HepG2 (cell line): ENCODE results near the gene MAFB. TPM values are rescaled to one million over a fixed set of nuclear protein-coding genes. Genes with fewer than 3 reads are reported as not detected.
A peak's percentile ranks its signal among the peaks of the same experiment; 100 is the strongest.

ENCODE experiments used
- BCL6 ChIP-seq: IDR thresholded peaks from 2 replicates; pipeline ENCODE4 v1.6.1; 2016; ENCODE audit warnings: missing genetic modification reagents, missing compliant biosample characterization
- CEBPG ChIP-seq: IDR thresholded peaks from 2 replicates; pipeline ENCODE4 v1.6.1; 2016
- EHMT2 ChIP-seq: fragments of 200-600 bp; sonication (generic); IDR thresholded peaks from 2 replicates; pipeline ENCODE4 v1.7.0; 2017; ENCODE audit warnings: antibody characterized with exemption, low read depth, low read length, borderline replicate concordance
- FOXJ3 ChIP-seq: sonication (generic); formaldehyde crosslinking; IDR thresholded peaks from 2 replicates; pipeline ENCODE4 v1.4.0; 2020; ENCODE audit warnings: missing genetic modification reagents, mild to moderate bottlenecking, borderline replicate concordance
- GPBP1L1 ChIP-seq: sonication (generic); formaldehyde crosslinking; IDR thresholded peaks from 2 replicates; pipeline ENCODE4 v1.5.0; 2020; ENCODE audit warnings: mild to moderate bottlenecking, missing genetic modification reagents
- KLF6 ChIP-seq: IDR thresholded peaks from 2 replicates; pipeline ENCODE4 v1.8.0; 2016; ENCODE audit warnings: missing biosample characterization, missing genetic modification reagents
- MEIS2 ChIP-seq: sonication (generic); formaldehyde crosslinking; IDR thresholded peaks from 2 replicates; pipeline ENCODE4 v1.9.0; 2021; ENCODE audit warnings: mild to moderate bottlenecking, missing genetic modification reagents
- MTF2 ChIP-seq: sonication (generic); formaldehyde crosslinking; IDR thresholded peaks from 2 replicates; pipeline ENCODE4 v1.5.0; 2020; ENCODE audit warnings: missing genetic modification reagents, borderline replicate concordance
- NFATC3 ChIP-seq: sonication (generic); formaldehyde crosslinking; IDR thresholded peaks from 2 replicates; pipeline ENCODE4 v1.5.1; 2020; ENCODE audit warnings: mild to moderate bottlenecking, missing genetic modification reagents
- NFKB2 ChIP-seq: sonication (generic); formaldehyde crosslinking; IDR thresholded peaks from 2 replicates; pipeline ENCODE4 v1.4.0; 2020; ENCODE audit warnings: missing genetic modification reagents, borderline replicate concordance
- RFX1 ChIP-seq: fragments of 450-650 bp; IDR thresholded peaks from 2 replicates; pipeline ENCODE4 v1.6.1; 2017
- RFXANK ChIP-seq: IDR thresholded peaks from 2 replicates; pipeline ENCODE4 v1.6.1; 2016
- TAF15 ChIP-seq: fragments of 200-400 bp; formaldehyde crosslinking; IDR thresholded peaks from one replicate; pipeline ENCODE4 v1.6.1; 2018; ENCODE audit warnings: mild to moderate bottlenecking, low read depth, low read length; ENCODE audit not compliant: poor library complexity, severe bottlenecking
- THAP9 ChIP-seq: sonication (generic); formaldehyde crosslinking; IDR thresholded peaks from 2 replicates; pipeline ENCODE4; 2020; ENCODE audit warnings: missing genetic modification reagents, mild to moderate bottlenecking, borderline replicate concordance
- ZBTB42 ChIP-seq: sonication (generic); formaldehyde crosslinking; IDR thresholded peaks from 2 replicates; pipeline ENCODE4 v1.5.0; 2020; ENCODE audit warnings: mild to moderate bottlenecking, missing genetic modification reagents
- ZNF10 ChIP-seq: sonication (generic); formaldehyde crosslinking; IDR thresholded peaks from 2 replicates; pipeline ENCODE4 v1.4.0; 2020; ENCODE audit warnings: mild to moderate bottlenecking, low read depth, missing genetic modification reagents, borderline replicate concordance
- ZNF549 ChIP-seq: sonication (generic); formaldehyde crosslinking; IDR thresholded peaks from 2 replicates; pipeline ENCODE4 v1.5.0; 2020; ENCODE audit warnings: missing genetic modification reagents
- ZNF597 ChIP-seq: sonication (generic); formaldehyde crosslinking; IDR thresholded peaks from 2 replicates; pipeline ENCODE4 v1.5.0; 2020; ENCODE audit warnings: missing genetic modification reagents
- ZNF737 ChIP-seq: sonication (generic); formaldehyde crosslinking; IDR thresholded peaks from 2 replicates; pipeline ENCODE4 v1.5.0; 2020; ENCODE audit warnings: missing genetic modification reagents, mild to moderate bottlenecking, borderline replicate concordance
- ZNF800 ChIP-seq: sonication (generic); formaldehyde crosslinking; IDR thresholded peaks from 2 replicates; pipeline ENCODE4 v1.4.0; 2020; ENCODE audit warnings: missing genetic modification reagents
- ZNF850 ChIP-seq: sonication (generic); formaldehyde crosslinking; conservative IDR thresholded peaks from 2 replicates; pipeline ENCODE4 v1.9.0; 2021; ENCODE audit warnings: mild to moderate bottlenecking, missing genetic modification reagents
- ZSCAN22 ChIP-seq: sonication (generic); formaldehyde crosslinking; IDR thresholded peaks from 2 replicates; pipeline ENCODE4 v1.4.0; 2020; ENCODE audit warnings: mild to moderate bottlenecking, missing genetic modification reagents
- polyA plus RNA-seq, 8 experiments: library from polyadenylated mRNA; depleted of rRNA in 3 of 8; stranded (reverse) in 7 of 8; unstranded in 1 of 8; fragments of >200 nt; fragmentation: Illumina TruSeq in 4 of 8; extraction: Trizol in 4 of 8; gene quantifications; 2 replicates each; pipeline versions ENCODE4 v1.2.1 to v1.2.3, GENCODE V29; 2011 to 2016; ENCODE audit warnings: low read depth in 4 of 8, missing spikeins in 1 of 8, mixed read lengths in 1 of 8; ENCODE audit not compliant: insufficient read depth in 1 of 8
- total RNA-seq, 5 experiments: library from RNA; depleted of rRNA; stranded (reverse); fragments of >200 nt; fragmentation: Illumina TruSeq; extraction: Trizol; gene quantifications; 2 replicates each; pipeline ENCODE4 v1.2.3, GENCODE V29; 2016; ENCODE audit warnings: low read depth in 1 of 5

The MAFB gene
- total and polyA plus RNA-seq, 2 of the 13 experiments (the other 11 are each of a cell fraction or from before 2014, with no cell fraction given) = 0.08 to 0.11 TPM

GRCh38 chr20:40668449-40669228, 20.4 kb downstream of the MAFB start (continued):
- TF ChIP-seq TAF15 = no peak
- TF ChIP-seq MEIS2 (CRISPR knock-in tag) = peak; percentile 78; the same call in 1 of the 2 replicates
- TF ChIP-seq KLF6 = no peak
- TF ChIP-seq ZBTB42 (CRISPR knock-in tag) = no peak
- peak; percentile 32; the same call in 1 of the 2 replicates for TF ChIP-seq MTF2 (CRISPR knock-in tag)
- TF ChIP-seq FOXJ3 = peak; percentile 20; the same call in 1 of the 2 replicates
- TF ChIP-seq ZNF850 (CRISPR knock-in tag) = no peak
- TF ChIP-seq ZNF800 (CRISPR knock-in tag) = peak; percentile 78; the same call in 1 of the 2 replicates
- no peak for TF ChIP-seq ZSCAN22
- no peak for TF ChIP-seq ZNF549 (CRISPR knock-in tag)
- TF ChIP-seq RFXANK = 0 out of 2 replicates have a peak, but pooled peaks have one; percentile 40
- peak; percentile 90; the same call in 1 of the 2 replicates for TF ChIP-seq ZNF737 (CRISPR knock-in tag)
- TF ChIP-seq NFKB2 (CRISPR knock-in tag) = peak; percentile 73; the same call in 1 of the 2 replicates
- peak; percentile 55; the same call in 1 of the 2 replicates for TF ChIP-seq THAP9 (CRISPR knock-in tag)
- TF ChIP-seq CEBPG (CRISPR knock-in tag) = no peak
- peak; percentile 60; the same call in 1 of the 2 replicates for TF ChIP-seq BCL6 (CRISPR knock-in tag)
- TF ChIP-seq EHMT2 = no peak; the same call in 1 of the 2 replicates
- TF ChIP-seq ZNF597 (CRISPR knock-in tag) = no peak
- TF ChIP-seq GPBP1L1 (CRISPR knock-in tag) = no peak
- no peak for TF ChIP-seq RFX1
- TF ChIP-seq ZNF10 (CRISPR knock-in tag) = no peak
- TF ChIP-seq NFATC3 (CRISPR knock-in tag) = no peak
